Tibial artery (tissue), 4 donors: ENCODE results near the gene CRACDL.

Experiments
- DNase-seq, 2 donors: peaks; one replicate each; pipeline ENCODE4 v3.0.0-alpha.2; 2019
- H3K27ac ChIP-seq, 2 donors: fragments of 200-600 bp; sonication (generic) in 1 of 2; 1 replicate in 1 of 2; 2 replicates in 1 of 2; pipeline ENCODE4 v1.5.1; 2018 to 2019; ENCODE audit warnings: mild to moderate bottlenecking in 1 of 2
- H3K27me3 ChIP-seq, 2 donors: fragments of 200-600 bp; sonication (generic) in 1 of 2; one replicate each; pipeline versions ENCODE4 v1.5.1 to v1.6.0; 2016 to 2019
- H3K36me3 ChIP-seq, 3 donors: fragments of 200-600 bp; sonication (generic) in 2 of 3; one replicate each; pipeline ENCODE4 v1.5.1; 2016 to 2019; ENCODE audit warnings: mild to moderate bottlenecking in 2 of 3
- H3K4me1 ChIP-seq, 4 donors: fragments of 200-600 bp; sonication (generic) in 2 of 4; 1 replicate in 3 of 4; 2 replicates in 1 of 4; pipeline ENCODE4 v1.5.1; 2016 to 2019
- H3K4me3 ChIP-seq, 2 donors: fragments of 200-600 bp; sonication (generic) in 1 of 2; 1 replicate in 1 of 2; 2 replicates in 1 of 2; pipeline ENCODE4 v1.5.1; 2018 to 2019; ENCODE audit warnings: mild to moderate bottlenecking in 2 of 2
- H3K9me3 ChIP-seq, 3 donors: fragments of 200-600 bp; sonication (generic) in 1 of 3; one replicate each; pipeline ENCODE4 v1.5.1; 2016 to 2019
- intact Hi-C: fragments of 100-400 bp; cut with DNase I; formaldehyde crosslinking; loops from one replicate; pipeline ENCODE4 v1.15.0; 2023; ENCODE audit warnings: low total_unique reads
- TF ChIP-seq, protein P1 (sequence below), 2 experiments: fragments of 200-600 bp in 1 of 2; fragments of 450-650 bp in 1 of 2; IDR thresholded peaks; one replicate each; pipeline ENCODE4 v1.5.1; 2017 to 2019; ENCODE audit warnings: antibody characterized with exemption in 2 of 2, mild to moderate bottlenecking in 1 of 2, moderate library complexity in 1 of 2

CRACDL gene

DNA sequence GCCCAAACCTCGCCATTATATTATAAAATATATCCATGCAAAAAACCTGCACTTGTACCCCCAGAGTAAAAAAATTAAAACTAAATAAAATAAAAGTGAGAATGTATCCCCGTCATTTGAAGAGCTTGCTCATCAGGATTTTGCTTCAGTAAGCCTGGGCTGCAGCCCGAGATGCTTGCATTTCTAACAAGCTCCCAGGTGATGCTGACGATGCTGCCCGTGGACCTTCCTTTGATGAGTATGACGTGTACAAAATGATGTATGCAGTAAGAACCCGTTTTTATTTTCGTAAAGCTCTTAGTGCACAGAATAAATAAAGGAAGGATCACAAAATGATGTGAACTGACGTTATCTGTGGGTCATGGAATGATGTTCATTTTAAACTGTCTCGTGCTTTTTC, 63.5 kb downstream of the CRACDL start:
- Histone ChIP-seq H3K27me3 (no peaks in the 10 kb centered on the region), H3K27ac (no peak overlapping the region), H3K9me3 (no peaks in the 10 kb centered on the region), H3K4me3 (no peak overlapping the region), H3K36me3 (no peaks in the 10 kb centered on the region), H3K4me1 (no peaks in the 10 kb centered on the region)
- TF ChIP-seq, protein P1, sequence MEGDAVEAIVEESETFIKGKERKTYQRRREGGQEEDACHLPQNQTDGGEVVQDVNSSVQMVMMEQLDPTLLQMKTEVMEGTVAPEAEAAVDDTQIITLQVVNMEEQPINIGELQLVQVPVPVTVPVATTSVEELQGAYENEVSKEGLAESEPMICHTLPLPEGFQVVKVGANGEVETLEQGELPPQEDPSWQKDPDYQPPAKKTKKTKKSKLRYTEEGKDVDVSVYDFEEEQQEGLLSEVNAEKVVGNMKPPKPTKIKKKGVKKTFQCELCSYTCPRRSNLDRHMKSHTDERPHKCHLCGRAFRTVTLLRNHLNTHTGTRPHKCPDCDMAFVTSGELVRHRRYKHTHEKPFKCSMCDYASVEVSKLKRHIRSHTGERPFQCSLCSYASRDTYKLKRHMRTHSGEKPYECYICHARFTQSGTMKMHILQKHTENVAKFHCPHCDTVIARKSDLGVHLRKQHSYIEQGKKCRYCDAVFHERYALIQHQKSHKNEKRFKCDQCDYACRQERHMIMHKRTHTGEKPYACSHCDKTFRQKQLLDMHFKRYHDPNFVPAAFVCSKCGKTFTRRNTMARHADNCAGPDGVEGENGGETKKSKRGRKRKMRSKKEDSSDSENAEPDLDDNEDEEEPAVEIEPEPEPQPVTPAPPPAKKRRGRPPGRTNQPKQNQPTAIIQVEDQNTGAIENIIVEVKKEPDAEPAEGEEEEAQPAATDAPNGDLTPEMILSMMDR (IDR thresholded peaks at IDR 0.05), result no peak
- DNase-seq, result no peak
- intact Hi-C loops, result no loop called here

DNA sequence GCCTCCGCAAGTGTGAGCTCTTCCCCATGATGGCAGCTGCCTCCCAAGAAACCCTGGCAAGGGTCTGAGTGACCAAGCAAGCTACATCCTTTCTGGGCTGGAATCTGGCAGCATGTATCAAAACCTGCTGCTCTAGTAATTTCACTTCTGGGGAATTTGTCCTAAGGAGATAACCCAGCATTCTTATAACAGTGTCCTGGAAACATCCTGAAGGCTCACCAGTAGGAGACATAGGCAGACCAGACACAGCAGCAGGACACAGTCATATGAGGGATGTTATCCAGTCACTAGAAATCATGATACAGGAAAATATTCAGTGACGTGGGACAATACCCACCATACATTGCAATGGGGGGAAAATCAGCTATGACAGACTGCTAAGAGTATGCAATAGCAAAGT, 64.5 kb downstream of the CRACDL start:
- Histone ChIP-seq H3K27me3 (no peaks in the 10 kb centered on the region), H3K4me1 (no peaks in the 10 kb centered on the region), H3K27ac (no peak overlapping the region), H3K4me3 (no peak overlapping the region), H3K9me3 (no peaks in the 10 kb centered on the region), H3K36me3 (no peaks in the 10 kb centered on the region)
- TF ChIP-seq, protein P1 (IDR thresholded peaks at IDR 0.05), result no peak
- intact Hi-C loops, result no loop called here
- no peak for DNase-seq

DNA sequence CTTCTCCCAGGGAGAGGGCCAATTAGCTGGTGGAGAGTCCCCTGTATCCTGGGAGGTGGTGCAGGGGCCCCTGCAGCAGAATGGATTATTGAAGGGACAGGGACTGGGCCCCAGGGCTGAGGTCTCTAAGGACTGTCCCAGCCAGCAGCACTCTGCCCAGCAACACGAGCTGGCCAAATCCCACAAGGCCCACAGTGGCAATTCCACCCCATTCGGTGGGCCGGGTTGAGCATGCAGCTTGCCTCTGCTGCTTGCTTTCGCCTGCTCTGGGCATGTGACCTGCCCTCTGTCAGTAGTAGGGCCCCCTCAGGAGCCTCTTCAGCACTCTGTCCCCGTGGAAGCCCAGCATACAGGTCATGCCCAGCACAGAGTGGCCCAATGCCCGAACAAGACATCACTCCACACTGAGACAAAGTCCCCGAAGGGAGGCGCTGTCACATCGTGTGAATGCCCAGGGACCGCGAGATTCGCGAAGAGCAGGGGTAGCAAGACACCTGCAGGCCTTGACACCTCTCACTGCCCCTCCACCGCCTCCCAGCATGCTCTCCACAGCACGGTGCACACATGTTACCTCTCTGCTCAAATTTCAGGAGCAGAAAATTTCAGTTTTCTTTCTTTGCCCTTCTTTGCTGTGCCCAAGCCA, 65.4 kb downstream of the CRACDL start:
- Histone ChIP-seq H3K27me3 (no peaks in the 10 kb centered on the region), H3K4me1 (peaks cover 0 to 5% (median 2%) of the 10 kb centered on the region in 4 donors), H3K4me3 (no peak overlapping the region), H3K36me3 (no peaks in the 10 kb centered on the region), H3K27ac (no peak overlapping the region), H3K9me3 (no peaks in the 10 kb centered on the region)
- TF ChIP-seq, protein P1 (IDR thresholded peaks at IDR 0.05), result no peak
- DNase-seq, result no peak
- intact Hi-C loops, result no loop called here

DNA sequence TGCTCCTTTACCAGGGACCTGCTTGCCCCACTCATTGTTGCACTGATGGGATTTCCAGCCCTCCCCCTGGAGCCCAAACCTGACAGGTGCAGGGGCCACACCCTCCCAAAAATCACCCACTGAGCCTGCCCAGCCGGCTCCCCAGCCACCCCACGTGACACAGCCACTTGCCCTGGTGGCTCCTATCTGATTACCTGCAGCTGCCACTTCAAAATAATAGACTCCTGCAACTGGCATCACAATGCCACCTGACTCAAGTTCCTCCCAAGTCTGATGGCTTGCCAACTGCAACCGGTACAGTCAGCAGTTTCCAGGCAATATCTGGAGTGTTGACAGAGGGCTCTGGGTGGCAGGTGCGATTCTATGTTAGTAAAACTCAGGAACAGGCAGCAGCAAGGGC, 66.2 kb downstream of the CRACDL start:
- H3K4me1 ChIP-seq, result peaks cover 0 to 13% (median 5%) of the 10 kb centered on the region in 4 donors
- DNase-seq, result no peak
- H3K27me3 ChIP-seq, result no peaks in the 10 kb centered on the region
- no peak overlapping the region for H3K27ac ChIP-seq
- intact Hi-C loops, result no loop called here
- H3K36me3 ChIP-seq, result no peaks in the 10 kb centered on the region
- TF ChIP-seq, protein P1 (IDR thresholded peaks at IDR 0.05), result no peak
- H3K9me3 ChIP-seq, result no peaks in the 10 kb centered on the region
- no peak overlapping the region for H3K4me3 ChIP-seq

DNA sequence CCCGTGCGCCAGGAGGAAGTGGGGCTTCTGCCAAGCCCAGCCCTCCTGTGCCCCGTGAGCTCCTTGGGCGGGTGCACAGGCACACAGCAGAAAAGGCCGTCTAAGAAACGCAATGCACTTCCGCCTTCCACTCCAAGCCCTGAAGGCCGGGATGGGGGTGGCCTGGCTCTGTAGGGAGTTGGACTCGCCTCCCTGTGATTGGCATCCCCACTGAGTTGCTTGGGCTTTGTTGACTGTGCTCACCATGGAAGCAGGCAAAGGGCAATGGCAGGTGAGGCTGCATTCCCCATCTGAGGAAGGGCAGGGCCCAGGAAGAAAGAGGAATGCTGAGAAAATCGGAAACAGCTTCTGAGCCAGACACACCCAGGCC, 66.8 kb downstream of the CRACDL start:
- no peak overlapping the region for H3K4me3 ChIP-seq
- TF ChIP-seq, protein P1 (IDR thresholded peaks at IDR 0.05), result no peak
- no peaks in the 10 kb centered on the region for H3K9me3 ChIP-seq
- H3K36me3 ChIP-seq, result no peaks in the 10 kb centered on the region
- H3K4me1 ChIP-seq, result peaks cover 0 to 13% (median 5%) of the 10 kb centered on the region in 4 donors
- H3K27me3 ChIP-seq, result no peaks in the 10 kb centered on the region
- intact Hi-C loops, result no loop called here
- DNase-seq, result no peak
- no peak overlapping the region for H3K27ac ChIP-seq
